WTC11 (cell line): Measurements from ENCODE around the gene CAMP. TPM values are rescaled to one million over a fixed set of nuclear protein-coding genes. Genes with fewer than 3 reads are reported as not detected.

Experiments
- ATAC-seq: fragments of 200-7000 bp; cut with Tn5 transposase; 2 replicates; pipeline ENCODE4 v1.10.0; 2021; ENCODE audit warnings: mild to moderate bottlenecking, moderate library complexity
- CTCF ChIA-PET: fragments of 300-600 bp; sonication (Branson Sonifier 250); formaldehyde crosslinking; loops from one replicate; lab custom pipeline; 2021; ENCODE audit warnings: antibody characterized with exemption; lab: Charles Lee
- POLR2A ChIA-PET: fragments of 350-600 bp; sonication (Branson Sonifier 250); formaldehyde crosslinking; loops from one replicate; lab custom pipeline; 2021; ENCODE audit warnings: antibody characterized with exemption; lab: Charles Lee
- DNase-seq: peaks from one replicate; pipeline ENCODE4 v3.0.0; 2021; ENCODE audit warnings: low spot score
- H3K27ac Mint-ChIP-seq: 2 replicates; pipeline ENCODE4 v1.8.0; 2021; ENCODE audit warnings: mixed read lengths
- H3K27me3 Mint-ChIP-seq: 2 replicates; pipeline ENCODE4 v1.8.0; 2021; ENCODE audit warnings: low read depth, mild to moderate bottlenecking, moderate library complexity, mixed read lengths
- H3K36me3 Mint-ChIP-seq: 2 replicates; pipeline ENCODE4 v1.8.0; 2021; ENCODE audit warnings: mixed read lengths
- H3K4me1 Mint-ChIP-seq: 2 replicates; pipeline ENCODE4 v1.8.0; 2022; ENCODE audit warnings: mixed read lengths
- H3K4me3 Mint-ChIP-seq: 2 replicates; pipeline ENCODE4 v1.8.0; 2021; ENCODE audit warnings: mild to moderate bottlenecking, moderate library complexity, mixed read lengths
- H3K9me3 Mint-ChIP-seq: 2 replicates; pipeline ENCODE4 v1.8.0; 2021; ENCODE audit warnings: mixed read lengths
- CREM ChIP-seq: sonication (generic); formaldehyde crosslinking; IDR thresholded peaks from 2 replicates; pipeline ENCODE4 v1.8.1; 2022; ENCODE audit warnings: mild to moderate bottlenecking, missing genetic modification reagents, moderate library complexity
- ESRRA ChIP-seq: sonication (generic); formaldehyde crosslinking; IDR thresholded peaks from 2 replicates; pipeline ENCODE4 v1.8.1; 2022; ENCODE audit warnings: mild to moderate bottlenecking, missing genetic modification reagents, borderline replicate concordance
- GABPB1 ChIP-seq: sonication (generic); formaldehyde crosslinking; IDR thresholded peaks from 2 replicates; pipeline ENCODE4 v1.8.1; 2023; ENCODE audit warnings: mild to moderate bottlenecking, missing genetic modification reagents
- IRF2 ChIP-seq: sonication (generic); formaldehyde crosslinking; IDR thresholded peaks from 2 replicates; pipeline ENCODE4 v1.8.0; 2022; ENCODE audit warnings: low read depth, missing genetic modification reagents, borderline replicate concordance
- JAZF1 ChIP-seq: fragments of 250-450 bp; sonication (Bioruptor Pico); IDR thresholded peaks from 2 replicates; pipeline ENCODE4 v1.9.0; 2021; ENCODE audit warnings: moderate library complexity, mild to moderate bottlenecking, inconsistent platforms
- MXD4 ChIP-seq: fragments of 250-450 bp; sonication (Bioruptor Pico); IDR thresholded peaks from 2 replicates; pipeline ENCODE4 v1.8.0; 2021; ENCODE audit warnings: mild to moderate bottlenecking, moderate library complexity, borderline replicate concordance
- NFE2L1 ChIP-seq: sonication (generic); formaldehyde crosslinking; IDR thresholded peaks from 2 replicates; pipeline ENCODE4 v1.8.1; 2023; ENCODE audit warnings: missing genetic modification reagents
- NR1H2 ChIP-seq: sonication (generic); formaldehyde crosslinking; IDR thresholded peaks from 2 replicates; pipeline ENCODE4 v1.9.0; 2021; ENCODE audit warnings: mild to moderate bottlenecking, moderate library complexity, missing genetic modification reagents
- NR2C2 ChIP-seq: sonication (generic); formaldehyde crosslinking; IDR thresholded peaks from 2 replicates; pipeline ENCODE4 v1.8.0; 2022; ENCODE audit warnings: mild to moderate bottlenecking, missing genetic modification reagents
- OVOL2 ChIP-seq: fragments of 250-450 bp; sonication (Bioruptor Pico); IDR thresholded peaks from 2 replicates; pipeline ENCODE4 v1.9.0; 2021; ENCODE audit warnings: mild to moderate bottlenecking, borderline replicate concordance
- RELA ChIP-seq: sonication (generic); formaldehyde crosslinking; IDR thresholded peaks from 2 replicates; pipeline ENCODE4 v1.8.1; 2022; ENCODE audit warnings: missing genetic modification reagents, mild to moderate bottlenecking, borderline replicate concordance
- SMAD3 ChIP-seq: sonication (generic); formaldehyde crosslinking; IDR thresholded peaks from 2 replicates; pipeline ENCODE4 v1.8.0; 2022; ENCODE audit warnings: missing genetic modification reagents, mild to moderate bottlenecking, borderline replicate concordance
- SMAD4 ChIP-seq: sonication (generic); formaldehyde crosslinking; IDR thresholded peaks from 2 replicates; pipeline ENCODE4 v1.8.0; 2022; ENCODE audit warnings: mild to moderate bottlenecking, missing genetic modification reagents
- SOX15 ChIP-seq: fragments of 250-450 bp; sonication (Bioruptor Pico); IDR thresholded peaks from 2 replicates; pipeline ENCODE4 v1.9.0; 2021; ENCODE audit warnings: mild to moderate bottlenecking
- SP1 ChIP-seq: sonication (generic); formaldehyde crosslinking; conservative IDR thresholded peaks from 2 replicates; pipeline ENCODE4 v1.8.1; 2022; ENCODE audit warnings: missing genetic modification reagents
- TCF7 ChIP-seq: sonication (generic); formaldehyde crosslinking; IDR thresholded peaks from 2 replicates; pipeline ENCODE4 v1.8.0; 2022; ENCODE audit warnings: mild to moderate bottlenecking, low read depth, missing genetic modification reagents, moderate library complexity
- TEAD1 ChIP-seq: sonication (generic); formaldehyde crosslinking; IDR thresholded peaks from 2 replicates; pipeline ENCODE4 v1.8.0; 2022; ENCODE audit warnings: mild to moderate bottlenecking, missing genetic modification reagents
- ZNF263 ChIP-seq: sonication (generic); formaldehyde crosslinking; IDR thresholded peaks from 2 replicates; pipeline ENCODE4 v1.8.1; 2022; ENCODE audit warnings: low read depth, mild to moderate bottlenecking, moderate library complexity, missing genetic modification reagents
- ZNF317 ChIP-seq: sonication (generic); formaldehyde crosslinking; IDR thresholded peaks from 2 replicates; pipeline ENCODE4 v1.8.1; 2023; ENCODE audit warnings: low read depth, mild to moderate bottlenecking, moderate library complexity, missing genetic modification reagents, borderline replicate concordance
- ZNF423 ChIP-seq: fragments of 250-450 bp; sonication (Bioruptor Pico); IDR thresholded peaks from 2 replicates; pipeline ENCODE4 v2.1.2; 2022; ENCODE audit warnings: mild to moderate bottlenecking, moderate library complexity
- ZNF671 ChIP-seq: fragments of 250-450 bp; sonication (Bioruptor Pico); IDR thresholded peaks from 2 replicates; pipeline ENCODE4 v1.8.0; 2021; ENCODE audit warnings: mild to moderate bottlenecking
- total RNA-seq: library from RNA; stranded (reverse); gene quantifications from 3 replicates; pipeline ENCODE4 v1.2.3, GENCODE V29; 2021
- TF ChIP-seq, protein P1 (sequence below): sonication (generic); formaldehyde crosslinking; IDR thresholded peaks from 2 replicates; pipeline ENCODE4 v1.8.0; 2022; ENCODE audit warnings: mild to moderate bottlenecking, missing genetic modification reagents
- TF ChIP-seq, protein P2 (sequence below): sonication (generic); formaldehyde crosslinking; IDR thresholded peaks from 2 replicates; pipeline ENCODE4 v1.8.1; 2022; ENCODE audit warnings: low read depth, missing genetic modification reagents, borderline replicate concordance
- TF ChIP-seq, protein P3 (sequence below): sonication (generic); formaldehyde crosslinking; IDR thresholded peaks from 2 replicates; pipeline ENCODE4 v1.8.1; 2022; ENCODE audit warnings: mild to moderate bottlenecking, missing genetic modification reagents, moderate library complexity, borderline replicate concordance
- TF ChIP-seq, protein P4 (sequence below): sonication (generic); formaldehyde crosslinking; IDR thresholded peaks from 2 replicates; pipeline ENCODE4 v1.8.0; 2023; ENCODE audit warnings: missing genetic modification reagents
- TF ChIP-seq, protein P5 (sequence below): sonication (generic); formaldehyde crosslinking; IDR thresholded peaks from 2 replicates; pipeline ENCODE4 v1.8.1; 2023; ENCODE audit warnings: mild to moderate bottlenecking, missing genetic modification reagents
- TF ChIP-seq, protein P6 (sequence below): sonication (generic); formaldehyde crosslinking; IDR thresholded peaks from 2 replicates; pipeline ENCODE4 v1.8.1; 2022; ENCODE audit warnings: mild to moderate bottlenecking, moderate library complexity, missing genetic modification reagents

CAMP gene
- total RNA-seq, 1 experiment from 2014 or later, result not detected

DNA sequence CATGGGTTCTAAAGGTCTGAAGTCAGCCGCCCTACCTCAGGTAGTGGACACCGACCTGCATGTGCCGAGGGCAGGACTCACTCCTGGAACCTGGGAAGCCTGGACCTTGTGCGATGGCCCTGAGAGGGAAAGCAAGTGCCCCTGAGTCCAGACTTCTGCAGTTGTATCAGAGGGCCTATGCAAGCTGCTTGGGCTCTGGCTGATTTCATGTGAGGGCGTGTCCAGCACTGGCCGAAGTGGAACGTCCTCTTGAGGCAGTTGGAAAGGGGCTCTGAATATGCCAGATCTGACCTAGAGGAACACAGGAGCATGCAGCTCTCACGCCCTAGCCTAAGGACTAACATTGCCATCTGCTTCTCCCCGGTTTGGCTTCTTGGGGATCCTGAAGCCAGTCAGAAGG is 2.5 kb upstream of the CAMP start:
- CTCF ChIA-PET, result interaction anchor here (1.4 kb wide), 1 partner anchor 26 kb away, joined by 3 read pairs; no protein-coding TSS in a partner anchor
- no peak overlapping the region for H3K4me3 Mint-ChIP-seq

DNA sequence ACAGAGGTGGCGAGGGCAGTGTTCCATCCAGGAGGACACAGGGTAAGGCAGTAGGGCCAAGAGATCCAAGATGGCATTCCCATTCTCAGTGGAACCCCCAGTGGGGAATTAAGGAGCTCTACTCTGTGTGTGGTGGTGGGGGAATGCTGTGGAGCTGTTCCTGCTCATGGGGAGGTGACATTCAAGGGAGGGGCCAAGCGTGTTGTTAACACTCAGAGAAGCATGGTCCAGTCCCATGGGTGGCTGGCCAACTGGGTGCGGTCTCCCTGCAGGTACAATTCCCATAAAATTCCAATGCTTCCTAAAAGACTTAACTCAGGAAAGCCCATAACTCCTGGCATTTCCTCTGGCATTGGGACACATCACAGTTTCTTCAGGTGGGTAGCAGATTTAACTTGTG is 2.3 kb downstream of the CAMP start:
- H3K9me3 Mint-ChIP-seq, result no peaks in the 10 kb centered on the region
- CTCF ChIA-PET, result interaction anchor here (4.9 kb wide), 1 partner anchor 210 kb away, joined by 20 read pairs; no protein-coding TSS in a partner anchor
- H3K4me1 Mint-ChIP-seq, result no peaks in the 10 kb centered on the region
- peaks cover 23% of the 10 kb centered on the region for H3K27me3 Mint-ChIP-seq
- POLR2A ChIA-PET, result no interaction called here
- no peak overlapping the region for H3K4me3 Mint-ChIP-seq
- ATAC-seq (no peak), DNase-seq (no peak)
- H3K27ac Mint-ChIP-seq, result no peak overlapping the region
- H3K36me3 Mint-ChIP-seq, result no peaks in the 10 kb centered on the region
- TF ChIP-seq NR1H2 (CRISPR knock-in tag), result no peak
- TF ChIP-seq, all 79 proteins: peak for 0

More for the DNA sequence above, 2.5 kb upstream of the CAMP start:
- H3K36me3 Mint-ChIP-seq, result no peaks in the 10 kb centered on the region
- H3K27me3 Mint-ChIP-seq, result peaks cover 19% of the 10 kb centered on the region
- POLR2A ChIA-PET, result no interaction called here
- no peak overlapping the region for H3K27ac Mint-ChIP-seq
- no peaks in the 10 kb centered on the region for H3K9me3 Mint-ChIP-seq
- no peak for TF ChIP-seq ZNF423 (CRISPR knock-in tag)
- TF ChIP-seq CREM (CRISPR knock-in tag), result no peak
- no peak for TF ChIP-seq NFE2L1 (CRISPR knock-in tag)
- TF ChIP-seq, protein P1, sequence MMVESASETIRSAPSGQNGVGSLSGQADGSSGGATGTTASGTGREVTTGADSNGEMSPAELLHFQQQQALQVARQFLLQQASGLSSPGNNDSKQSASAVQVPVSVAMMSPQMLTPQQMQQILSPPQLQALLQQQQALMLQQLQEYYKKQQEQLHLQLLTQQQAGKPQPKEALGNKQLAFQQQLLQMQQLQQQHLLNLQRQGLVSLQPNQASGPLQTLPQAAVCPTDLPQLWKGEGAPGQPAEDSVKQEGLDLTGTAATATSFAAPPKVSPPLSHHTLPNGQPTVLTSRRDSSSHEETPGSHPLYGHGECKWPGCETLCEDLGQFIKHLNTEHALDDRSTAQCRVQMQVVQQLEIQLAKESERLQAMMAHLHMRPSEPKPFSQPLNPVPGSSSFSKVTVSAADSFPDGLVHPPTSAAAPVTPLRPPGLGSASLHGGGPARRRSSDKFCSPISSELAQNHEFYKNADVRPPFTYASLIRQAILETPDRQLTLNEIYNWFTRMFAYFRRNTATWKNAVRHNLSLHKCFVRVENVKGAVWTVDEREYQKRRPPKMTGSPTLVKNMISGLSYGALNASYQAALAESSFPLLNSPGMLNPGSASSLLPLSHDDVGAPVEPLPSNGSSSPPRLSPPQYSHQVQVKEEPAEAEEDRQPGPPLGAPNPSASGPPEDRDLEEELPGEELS (CRISPR knock-in tag), result no peak
- no peak for TF ChIP-seq OVOL2 (CRISPR knock-in tag)
- no peak for TF ChIP-seq IRF2 (CRISPR knock-in tag)
- no peak for TF ChIP-seq SP1
- TF ChIP-seq ESRRA (CRISPR knock-in tag), result no peak
- TF ChIP-seq, protein P2, sequence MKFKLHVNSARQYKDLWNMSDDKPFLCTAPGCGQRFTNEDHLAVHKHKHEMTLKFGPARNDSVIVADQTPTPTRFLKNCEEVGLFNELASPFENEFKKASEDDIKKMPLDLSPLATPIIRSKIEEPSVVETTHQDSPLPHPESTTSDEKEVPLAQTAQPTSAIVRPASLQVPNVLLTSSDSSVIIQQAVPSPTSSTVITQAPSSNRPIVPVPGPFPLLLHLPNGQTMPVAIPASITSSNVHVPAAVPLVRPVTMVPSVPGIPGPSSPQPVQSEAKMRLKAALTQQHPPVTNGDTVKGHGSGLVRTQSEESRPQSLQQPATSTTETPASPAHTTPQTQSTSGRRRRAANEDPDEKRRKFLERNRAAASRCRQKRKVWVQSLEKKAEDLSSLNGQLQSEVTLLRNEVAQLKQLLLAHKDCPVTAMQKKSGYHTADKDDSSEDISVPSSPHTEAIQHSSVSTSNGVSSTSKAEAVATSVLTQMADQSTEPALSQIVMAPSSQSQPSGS (CRISPR knock-in tag), result no peak
- no peak for TF ChIP-seq JAZF1 (CRISPR knock-in tag)
- no peak for TF ChIP-seq ZNF671 (CRISPR knock-in tag)
- no peak for TF ChIP-seq SMAD3 (CRISPR knock-in tag)
- TF ChIP-seq TEAD1, result no peak
- TF ChIP-seq RELA, result no peak
- no peak for TF ChIP-seq TCF7 (CRISPR knock-in tag)
- TF ChIP-seq NR2C2 (CRISPR knock-in tag), result no peak
- no peak for TF ChIP-seq MXD4
- TF ChIP-seq SOX15 (CRISPR knock-in tag), result no peak
- H3K4me1 Mint-ChIP-seq, result no peaks in the 10 kb centered on the region
- ATAC-seq (no peak), DNase-seq (no peak)

DNA sequence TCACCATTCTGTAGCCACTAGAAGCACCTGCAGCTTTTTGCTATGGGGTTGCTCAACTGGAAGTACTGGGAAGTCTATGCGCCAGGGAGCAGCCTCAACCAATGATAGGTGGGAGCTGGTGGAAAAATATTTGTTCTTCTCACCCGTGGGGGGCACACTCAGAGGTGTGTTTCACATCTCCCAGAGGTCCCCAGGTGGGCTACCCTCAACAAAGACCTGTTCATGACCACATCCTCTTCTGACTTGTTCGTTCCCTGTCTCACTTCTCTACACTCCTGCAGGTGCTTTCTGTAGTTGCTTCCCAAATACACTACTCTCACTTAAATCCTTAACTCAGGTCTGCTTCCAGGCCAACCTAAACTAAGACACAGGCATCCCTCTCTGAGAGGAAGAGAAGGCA is 3.6 kb downstream of the CAMP start:
- ChIA-PET CTCF (interaction anchor here (4.9 kb wide), 1 partner anchor 209 kb away, joined by 20 read pairs; no protein-coding TSS in a partner anchor), POLR2A (interaction anchor here (0.5 kb wide), 1 partner anchor 28 kb away, joined by 3 read pairs; no protein-coding TSS in a partner anchor)
- DNase-seq (no peak), ATAC-seq (no peak)
- H3K27me3 Mint-ChIP-seq, result peaks cover 17% of the 10 kb centered on the region
- no peak overlapping the region for H3K4me3 Mint-ChIP-seq
- no peak overlapping the region; the same call in 1 of the 2 replicates for H3K27ac Mint-ChIP-seq
- no peaks in the 10 kb centered on the region for H3K9me3 Mint-ChIP-seq
- no peaks in the 10 kb centered on the region for H3K36me3 Mint-ChIP-seq
- H3K4me1 Mint-ChIP-seq, result peaks cover 3% of the 10 kb centered on the region
- TF ChIP-seq, protein P3, sequence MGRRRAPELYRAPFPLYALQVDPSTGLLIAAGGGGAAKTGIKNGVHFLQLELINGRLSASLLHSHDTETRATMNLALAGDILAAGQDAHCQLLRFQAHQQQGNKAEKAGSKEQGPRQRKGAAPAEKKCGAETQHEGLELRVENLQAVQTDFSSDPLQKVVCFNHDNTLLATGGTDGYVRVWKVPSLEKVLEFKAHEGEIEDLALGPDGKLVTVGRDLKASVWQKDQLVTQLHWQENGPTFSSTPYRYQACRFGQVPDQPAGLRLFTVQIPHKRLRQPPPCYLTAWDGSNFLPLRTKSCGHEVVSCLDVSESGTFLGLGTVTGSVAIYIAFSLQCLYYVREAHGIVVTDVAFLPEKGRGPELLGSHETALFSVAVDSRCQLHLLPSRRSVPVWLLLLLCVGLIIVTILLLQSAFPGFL (CRISPR knock-in tag), result no peak
- TF ChIP-seq, protein P4, sequence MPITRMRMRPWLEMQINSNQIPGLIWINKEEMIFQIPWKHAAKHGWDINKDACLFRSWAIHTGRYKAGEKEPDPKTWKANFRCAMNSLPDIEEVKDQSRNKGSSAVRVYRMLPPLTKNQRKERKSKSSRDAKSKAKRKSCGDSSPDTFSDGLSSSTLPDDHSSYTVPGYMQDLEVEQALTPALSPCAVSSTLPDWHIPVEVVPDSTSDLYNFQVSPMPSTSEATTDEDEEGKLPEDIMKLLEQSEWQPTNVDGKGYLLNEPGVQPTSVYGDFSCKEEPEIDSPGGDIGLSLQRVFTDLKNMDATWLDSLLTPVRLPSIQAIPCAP (CRISPR knock-in tag), result no peak
- no peak for TF ChIP-seq SMAD4
- TF ChIP-seq SOX15 (CRISPR knock-in tag), result no peak
- TF ChIP-seq, protein P5, sequence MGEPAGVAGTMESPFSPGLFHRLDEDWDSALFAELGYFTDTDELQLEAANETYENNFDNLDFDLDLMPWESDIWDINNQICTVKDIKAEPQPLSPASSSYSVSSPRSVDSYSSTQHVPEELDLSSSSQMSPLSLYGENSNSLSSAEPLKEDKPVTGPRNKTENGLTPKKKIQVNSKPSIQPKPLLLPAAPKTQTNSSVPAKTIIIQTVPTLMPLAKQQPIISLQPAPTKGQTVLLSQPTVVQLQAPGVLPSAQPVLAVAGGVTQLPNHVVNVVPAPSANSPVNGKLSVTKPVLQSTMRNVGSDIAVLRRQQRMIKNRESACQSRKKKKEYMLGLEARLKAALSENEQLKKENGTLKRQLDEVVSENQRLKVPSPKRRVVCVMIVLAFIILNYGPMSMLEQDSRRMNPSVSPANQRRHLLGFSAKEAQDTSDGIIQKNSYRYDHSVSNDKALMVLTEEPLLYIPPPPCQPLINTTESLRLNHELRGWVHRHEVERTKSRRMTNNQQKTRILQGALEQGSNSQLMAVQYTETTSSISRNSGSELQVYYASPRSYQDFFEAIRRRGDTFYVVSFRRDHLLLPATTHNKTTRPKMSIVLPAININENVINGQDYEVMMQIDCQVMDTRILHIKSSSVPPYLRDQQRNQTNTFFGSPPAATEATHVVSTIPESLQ, result no peak
- TF ChIP-seq ZNF317, result no peak
- TF ChIP-seq ZNF263, result no peak
- no peak for TF ChIP-seq JAZF1 (CRISPR knock-in tag)
- TF ChIP-seq, protein P6, sequence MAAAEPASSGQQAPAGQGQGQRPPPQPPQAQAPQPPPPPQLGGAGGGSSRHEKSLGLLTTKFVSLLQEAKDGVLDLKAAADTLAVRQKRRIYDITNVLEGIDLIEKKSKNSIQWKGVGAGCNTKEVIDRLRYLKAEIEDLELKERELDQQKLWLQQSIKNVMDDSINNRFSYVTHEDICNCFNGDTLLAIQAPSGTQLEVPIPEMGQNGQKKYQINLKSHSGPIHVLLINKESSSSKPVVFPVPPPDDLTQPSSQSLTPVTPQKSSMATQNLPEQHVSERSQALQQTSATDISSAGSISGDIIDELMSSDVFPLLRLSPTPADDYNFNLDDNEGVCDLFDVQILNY, result no peak
- no peak for TF ChIP-seq SP1
- TF ChIP-seq GABPB1, result no peak
